Ectodermal cell (in vitro differentiated cells): Measurements from ENCODE around the gene EXPH5.

Source experiments
- H3K27ac ChIP-seq: 2 replicates; pipeline ENCODE4 v1.7.0; 2013; ENCODE audit warnings: mild to moderate bottlenecking, low read depth, low read length; ENCODE audit not compliant: insufficient read depth, poor library complexity, severe bottlenecking
- H3K27me3 ChIP-seq: 2 replicates; pipeline ENCODE4 v1.7.0; 2013; ENCODE audit warnings: mild to moderate bottlenecking, low read length; ENCODE audit not compliant: insufficient read depth, control insufficient read depth, poor library complexity, severe bottlenecking
- H3K36me3 ChIP-seq: one replicate; pipeline ENCODE4 v1.7.0; 2013; ENCODE audit warnings: low read length; ENCODE audit not compliant: control insufficient read depth, insufficient read depth
- H3K4me1 ChIP-seq: one replicate; pipeline ENCODE4 v1.7.0; 2013; ENCODE audit warnings: low read length; ENCODE audit not compliant: control insufficient read depth, insufficient read depth
- H3K4me3 ChIP-seq: 2 replicates; pipeline ENCODE4 v1.7.0; 2013; ENCODE audit warnings: low read depth, low read length, control low read depth; ENCODE audit not compliant: insufficient read depth
- H3K9me3 ChIP-seq: 2 replicates; pipeline ENCODE4 v1.7.0; 2013; ENCODE audit warnings: mild to moderate bottlenecking, low read length, moderate library complexity; ENCODE audit not compliant: control insufficient read depth
- WGBS, 2 experiments: methylation state at CpG; one replicate each; pipeline ENCODE4 v1.1.7; 2013; ENCODE audit warnings: missing lambda C conversion rate in 2 of 2; 5-methylcytosine and 5-hydroxymethylcytosine counted together

Gene EXPH5

GRCh38 chr11:108474664-108475463 is 118.7 kb downstream of the EXPH5 start:
- Histone ChIP-seq H3K36me3 (no peaks in the 10 kb centered on the region), H3K27ac (no peak overlapping the region), H3K4me3 (no peak overlapping the region), H3K27me3 (no peaks in the 10 kb centered on the region), H3K9me3 (no peaks in the 10 kb centered on the region), H3K4me1 (no peaks in the 10 kb centered on the region)
- WGBS, 2 experiments, result 94 to 97% methylated on average over 10 to 11 of the region's 11 CpGs

DNA sequence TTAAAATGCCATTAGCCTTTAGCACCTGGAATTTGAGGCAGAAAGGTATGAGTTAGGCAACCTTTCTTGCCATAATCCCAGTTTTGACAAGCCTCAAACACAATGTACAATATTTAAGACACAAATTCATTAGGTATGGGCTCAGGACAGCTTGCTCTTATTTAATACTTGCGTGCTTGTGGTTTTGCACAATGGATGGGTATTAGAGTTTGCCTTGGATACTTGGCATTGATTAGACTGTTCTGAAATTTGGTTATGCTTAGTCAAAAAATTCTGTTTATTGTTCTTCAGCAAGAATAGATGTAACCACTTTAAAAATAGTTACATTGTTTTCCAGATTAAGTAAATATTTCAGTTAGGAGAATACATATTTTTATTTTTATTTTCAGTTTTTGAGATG is 120.9 kb downstream of the EXPH5 start:
- WGBS, 2 experiments, result 100% methylated on average over 1 of the region's 1 CpG
- no peak overlapping the region for H3K4me3 ChIP-seq
- H3K27me3 ChIP-seq, result no peaks in the 10 kb centered on the region
- H3K4me1 ChIP-seq, result no peaks in the 10 kb centered on the region
- H3K9me3 ChIP-seq, result no peaks in the 10 kb centered on the region
- H3K27ac ChIP-seq, result no peak overlapping the region
- no peaks in the 10 kb centered on the region for H3K36me3 ChIP-seq

GRCh38 chr11:108468478-108468864 is 125.1 kb downstream of the EXPH5 start:
- no peak overlapping the region for H3K27ac ChIP-seq
- H3K27me3 ChIP-seq, result no peaks in the 10 kb centered on the region
- H3K36me3 ChIP-seq, result no peaks in the 10 kb centered on the region
- H3K9me3 ChIP-seq, result no peaks in the 10 kb centered on the region
- no peaks in the 10 kb centered on the region for H3K4me1 ChIP-seq
- H3K4me3 ChIP-seq, result no peak overlapping the region
- 95 to 100% methylated on average over 1 of the region's 1 CpG for WGBS, 2 experiments

GRCh38 chr11:108467091-108467823 is 126.3 kb downstream of the EXPH5 start, which contains the start of gene C11orf65:
C11orf65 (minus strand) TSS chr11:108467529; CDS start chr11:108461559, 5,970 bp downstream.
- no peaks in the 10 kb centered on the region for H3K36me3 ChIP-seq
- H3K4me1 ChIP-seq, result no peaks in the 10 kb centered on the region
- no peaks in the 10 kb centered on the region for H3K27me3 ChIP-seq
- H3K27ac ChIP-seq, result peak within 1 kb of the TSS; percentile 99
- WGBS, 2 experiments, result 10 to 11% methylated on average over 34 to 35 of the region's 35 CpGs
- no peaks in the 10 kb centered on the region for H3K9me3 ChIP-seq
- peak within 1 kb of the TSS; percentile 81 for H3K4me3 ChIP-seq

- H3K27ac ChIP-seq, result no peak overlapping the region
- H3K9me3 ChIP-seq, result no peaks in the 10 kb centered on the region
- H3K4me3 ChIP-seq, result peak overlapping the region; percentile 81
- H3K27me3 ChIP-seq, result no peaks in the 10 kb centered on the region
- no peaks in the 10 kb centered on the region for H3K4me1 ChIP-seq
- 89 to 93% methylated on average over 7 of the region's 7 CpGs for WGBS, 2 experiments
- H3K36me3 ChIP-seq, result no peaks in the 10 kb centered on the region
Measured at GRCh38 chr11:108466405-108466804, 127.2 kb downstream of the EXPH5 start.
